H1 (cell line): Measurements from ENCODE around the gene TXNDC5. TPM values are rescaled to one million over a fixed set of nuclear protein-coding genes. Genes with fewer than 3 reads are reported as not detected.

Experiments used
- CTCF ChIA-PET: fragments of 300-600 bp; sonication (Branson Sonifier 250); formaldehyde crosslinking; loops from one replicate; lab custom pipeline; 2021; ENCODE audit not compliant: partially characterized antibody; lab: Charles Lee
- POLR2A ChIA-PET: fragments of 300-600 bp; sonication (Branson Sonifier 250); formaldehyde crosslinking; loops from one replicate; lab custom pipeline; 2021; ENCODE audit warnings: inconsistent platforms; ENCODE audit not compliant: partially characterized antibody; lab: Charles Lee
- DNase-seq, 2 experiments: peaks; one replicate each; pipeline versions ENCODE4 v3.0.0 to v3.0.0-alpha.2; 2010 to 2022; ENCODE audit warnings: low spot score in 2 of 2, low read depth in 1 of 2, mixed read lengths in 1 of 2
- FAIRE-seq: peaks from 2 replicates; lab custom pipeline; 2011; peaks lifted over from hg19 to GRCh38; lab: Jason Lieb, UNC
- H2AFZ ChIP-seq: 2 replicates; pipeline ENCODE4 v1.8.1; 2012; ENCODE audit warnings: low read length, inconsistent platforms
- H2AK5ac ChIP-seq: 2 replicates; pipeline ENCODE4 v1.6.1; 2013; ENCODE audit warnings: low read depth, low read length
- H2BK120ac ChIP-seq: replicated peaks from 2 replicates; pipeline ENCODE3; 2013; ENCODE audit warnings: low read depth, low read length, inconsistent platforms
- H2BK12ac ChIP-seq: 2 replicates; pipeline ENCODE4 v1.6.1; 2013; ENCODE audit warnings: low read depth, low read length
- H2BK15ac ChIP-seq: 2 replicates; pipeline ENCODE4 v1.6.1; 2013; ENCODE audit warnings: low read length
- H2BK20ac ChIP-seq: 2 replicates; pipeline ENCODE4 v1.6.1; 2013; ENCODE audit warnings: low read length
- H2BK5ac ChIP-seq: 2 replicates; pipeline ENCODE4 v1.6.1; 2013; ENCODE audit warnings: low read depth, low read length
- H3K14ac ChIP-seq: 2 replicates; pipeline ENCODE4 v1.6.1; 2013; ENCODE audit warnings: inconsistent platforms; ENCODE audit not compliant: insufficient read length
- H3K18ac ChIP-seq: 2 replicates; pipeline ENCODE4 v1.6.1; 2013; ENCODE audit warnings: low read length; ENCODE audit errors: extremely low read depth
- H3K23ac ChIP-seq: 2 replicates; pipeline ENCODE4 v1.6.1; 2013; ENCODE audit warnings: inconsistent platforms; ENCODE audit not compliant: insufficient read length
- H3K23me2 ChIP-seq: 2 replicates; pipeline ENCODE4 v1.6.1; 2013; ENCODE audit warnings: low read depth, low read length
- H3K27ac ChIP-seq: 2 replicates; pipeline ENCODE4 v1.6.1; 2011; ENCODE audit warnings: low read depth, low read length, inconsistent platforms
- H3K27me3 ChIP-seq, 4 experiments: replicated peaks in 1 of 4; 1 replicate in 1 of 4; 2 replicates in 3 of 4; pipeline versions ENCODE4 v1.6.1 to v1.8.1; 2011 to 2013; ENCODE audit warnings: low read length in 3 of 4, mild to moderate bottlenecking in 3 of 4, inconsistent platforms in 2 of 4, mixed read lengths in 2 of 4, moderate library complexity in 1 of 4; ENCODE audit not compliant: control insufficient read depth in 3 of 4, insufficient read depth in 3 of 4; ENCODE audit errors: extremely low read depth in 1 of 4
- H3K36me3 ChIP-seq, 4 experiments: 2 replicates each; pipeline versions ENCODE4 v1.6.1 to v1.8.1; 2011 to 2013; ENCODE audit warnings: mild to moderate bottlenecking in 4 of 4, low read length in 3 of 4, moderate library complexity in 2 of 4, control low read depth in 1 of 4, inconsistent platforms in 1 of 4; ENCODE audit not compliant: insufficient read depth in 4 of 4, control insufficient read depth in 2 of 4
- H3K4ac ChIP-seq: replicated peaks from 2 replicates; pipeline ENCODE3; 2013; ENCODE audit warnings: low read length, low read depth, mixed read lengths, inconsistent platforms; ENCODE audit not compliant: insufficient read length
- H3K4me1 ChIP-seq, 4 experiments: replicated peaks in 1 of 4; 1 replicate in 1 of 4; 2 replicates in 3 of 4; pipeline versions ENCODE4 v1.6.1 to v1.8.1; 2011 to 2013; ENCODE audit warnings: low read length in 3 of 4, inconsistent platforms in 2 of 4, mixed read lengths in 1 of 4; ENCODE audit not compliant: insufficient read depth in 4 of 4, control insufficient read depth in 3 of 4
- H3K4me2 ChIP-seq, 2 experiments: 2 replicates each; pipeline versions ENCODE4 v1.6.1 to v1.8.1; 2011 to 2013; ENCODE audit warnings: low read depth in 2 of 2, low read length in 2 of 2, control low read depth in 1 of 2, inconsistent platforms in 1 of 2, mild to moderate bottlenecking in 1 of 2; ENCODE audit not compliant: insufficient read depth in 1 of 2
- H3K4me3 ChIP-seq, 4 experiments: fragments of 200-600, 300-600 bp in 1 of 4; sonication (generic), shearing (Covaris generic), sonication (Bioruptor Twin) in 1 of 4; 2 replicates each; pipeline versions ENCODE4 v1.5.1 to v1.8.1; 2011 to 2016; ENCODE audit warnings: low read length in 4 of 4, low read depth in 3 of 4, control low read depth in 2 of 4, inconsistent platforms in 2 of 4, mild to moderate bottlenecking in 2 of 4, mixed read lengths in 1 of 4, moderate library complexity in 1 of 4; ENCODE audit not compliant: insufficient read depth in 2 of 4; ENCODE audit errors: extremely low read depth in 1 of 4
- H3K56ac ChIP-seq: replicated peaks from 2 replicates; pipeline ENCODE3; 2013; ENCODE audit warnings: low read depth, mild to moderate bottlenecking, mixed read lengths, low read length, inconsistent platforms; ENCODE audit not compliant: insufficient read length
- H3K79me1 ChIP-seq: 2 replicates; pipeline ENCODE4 v1.6.1; 2013; ENCODE audit warnings: low read depth, low read length, control low read depth
- H3K79me2 ChIP-seq, 2 experiments: 2 replicates each; pipeline versions ENCODE4 v1.6.1 to v1.8.1; 2012 to 2013; ENCODE audit warnings: low read length in 2 of 2, mild to moderate bottlenecking in 2 of 2, inconsistent platforms in 1 of 2; ENCODE audit not compliant: insufficient read depth in 2 of 2, control insufficient read depth in 1 of 2
- H3K9ac ChIP-seq, 4 experiments: replicated peaks in 1 of 4; 1 replicate in 1 of 4; 2 replicates in 3 of 4; pipeline versions ENCODE4 v1.6.1 to v1.8.1; 2011 to 2013; ENCODE audit warnings: low read depth in 3 of 4, low read length in 3 of 4, control low read depth in 2 of 4, mild to moderate bottlenecking in 2 of 4, moderate library complexity in 2 of 4, inconsistent platforms in 1 of 4; ENCODE audit errors: extremely low read depth in 1 of 4
- H3K9me3 ChIP-seq, 2 experiments: 2 replicates each; pipeline versions ENCODE4 v1.6.1 to v1.8.1; 2012 to 2013; ENCODE audit warnings: mild to moderate bottlenecking in 2 of 2, moderate library complexity in 2 of 2, control low read depth in 1 of 2, inconsistent platforms in 1 of 2, low read depth in 1 of 2, low read length in 1 of 2, mixed read lengths in 1 of 2; ENCODE audit not compliant: insufficient read depth in 2 of 2
- H4K20me1 ChIP-seq, 2 experiments: replicated peaks in 1 of 2; 2 replicates each; pipeline versions ENCODE3 to v1.8.1; 2011 to 2013; ENCODE audit warnings: inconsistent platforms in 2 of 2, low read length in 2 of 2, mild to moderate bottlenecking in 1 of 2; ENCODE audit not compliant: insufficient read depth in 2 of 2, control insufficient read depth in 1 of 2
- H4K5ac ChIP-seq: 2 replicates; pipeline ENCODE4 v1.6.1; 2013; ENCODE audit warnings: low read length, low read depth, mixed read lengths, inconsistent platforms; ENCODE audit not compliant: insufficient read length
- H4K8ac ChIP-seq: 2 replicates; pipeline ENCODE4 v1.8.0; 2013; ENCODE audit warnings: mild to moderate bottlenecking, moderate library complexity, low read length, inconsistent platforms; ENCODE audit not compliant: insufficient read depth; ENCODE audit errors: extremely low read depth
- H4K91ac ChIP-seq: replicated peaks from 2 replicates; pipeline ENCODE3; 2013; ENCODE audit warnings: low read length, mixed read lengths, inconsistent platforms; ENCODE audit not compliant: insufficient read length
- EGR1 ChIP-seq: IDR thresholded peaks from 2 replicates; pipeline ENCODE4 v1.6.1; 2011; ENCODE audit warnings: low read depth, low read length, borderline replicate concordance
- FOSL1 ChIP-seq: IDR thresholded peaks from 2 replicates; pipeline ENCODE4 v1.6.1; 2011; ENCODE audit warnings: mild to moderate bottlenecking, low read depth, low read length, moderate library complexity; ENCODE audit not compliant: insufficient read depth
- GTF2F1 ChIP-seq: IDR thresholded peaks from 2 replicates; pipeline ENCODE4 v1.6.1; 2012; ENCODE audit warnings: low read depth, low read length, improper control_type of control experiment, borderline replicate concordance
- MAFK ChIP-seq: IDR thresholded peaks from 2 replicates; pipeline ENCODE4 v1.6.1; 2012; ENCODE audit warnings: low read depth, mild to moderate bottlenecking, improper control_type of control experiment, low read length
- MAX ChIP-seq: IDR thresholded peaks from 2 replicates; pipeline ENCODE4 v1.6.1; 2012; ENCODE audit warnings: inconsistent platforms
- POLR2AphosphoS5 ChIP-seq: IDR thresholded peaks from 2 replicates; pipeline ENCODE4 v1.6.1; 2011; ENCODE audit warnings: low read depth, low read length
- SP1 ChIP-seq: IDR thresholded peaks from 2 replicates; pipeline ENCODE4 v1.6.1; 2011; ENCODE audit warnings: low read depth, low read length
- SP2 ChIP-seq: IDR thresholded peaks from 2 replicates; pipeline ENCODE4 v1.6.1; 2012; ENCODE audit warnings: mild to moderate bottlenecking, low read length, inconsistent platforms
- WGBS, 2 experiments: shearing (Covaris generic) in 1 of 2; methylation state at CpG; one replicate each; pipeline versions ENCODE4 v1.1.6 to v1.1.7; 2013 to 2015; ENCODE audit warnings: low lambda C conversion rate in 2 of 2, mixed read lengths in 2 of 2, inconsistent platforms in 1 of 2, low coverage in 1 of 2, missing lambda C conversion rate in 1 of 2; ENCODE audit not compliant: insufficient replicate concordance in 2 of 2, insufficient coverage in 1 of 2, insufficient read length in 1 of 2; ENCODE audit errors: extremely low coverage in 1 of 2, missing lambda C conversion rate in 1 of 2; 5-methylcytosine and 5-hydroxymethylcytosine counted together
- polyA plus RNA-seq, 7 experiments: library from polyadenylated mRNA; depleted of rRNA in 3 of 7; stranded (reverse) in 5 of 7; unstranded in 2 of 7; fragments of >200 nt in 5 of 7; fragments of 200-250 nt in 2 of 7; gene quantifications; 1 replicate in 5 of 7; 2 replicates in 1 of 7; 4 replicates in 1 of 7; pipeline versions ENCODE4 v1.2.1 to v1.2.3, GENCODE V29; 2011 to 2013; ENCODE audit warnings: missing spikeins in 2 of 7, mixed read lengths in 2 of 7
- total RNA-seq: library from RNA; stranded (reverse); fragmentation: NEBNext Ultra II Directional; extraction: Animal tissue kit (Norgen Biotek cat#: 25700); gene quantifications from 2 replicates; pipeline ENCODE4 v1.2.1, GENCODE V29; 2021

The TXNDC5 gene
- total and polyA plus RNA-seq, 2 of the 8 experiments (the other 6 are each of a cell fraction or from before 2014, with no cell fraction given) = 114 to 172 TPM

GRCh38 chr6:7939864-7940228 is 29.3 kb upstream of the TXNDC5 start:
- H3K4me3 ChIP-seq = no peak overlapping the region
- H3K79me2 ChIP-seq = no peaks in the 10 kb centered on the region
- no peaks in the 10 kb centered on the region for H3K27me3 ChIP-seq
- H3K27ac ChIP-seq = no peak overlapping the region
- H2BK15ac ChIP-seq = no peak overlapping the region
- no peak for TF ChIP-seq SP1
- TF ChIP-seq FOSL1 = no peak
- no peak for TF ChIP-seq SP2
- no peak for TF ChIP-seq MAX
- TF ChIP-seq POLR2AphosphoS5 = no peak
- TF ChIP-seq MAFK = no peak
- no peak for TF ChIP-seq EGR1
- no peak for TF ChIP-seq GTF2F1
- H2BK120ac ChIP-seq = no peak overlapping the region
- 90% methylated on average over 5 of the region's 5 CpGs; no CpG with 5 or more reads in 1 of the 2 experiments for WGBS, 2 experiments
- no peak overlapping the region for H2AK5ac ChIP-seq
- no peaks in the 10 kb centered on the region for H4K20me1 ChIP-seq
- no peak overlapping the region for H3K56ac ChIP-seq
- H3K14ac ChIP-seq = no peak overlapping the region
- no peak overlapping the region for H3K9ac ChIP-seq
- no peaks in the 10 kb centered on the region for H3K23me2 ChIP-seq
- no peak for FAIRE-seq
- no peaks in the 10 kb centered on the region for H3K36me3 ChIP-seq
- H2BK20ac ChIP-seq = no peak overlapping the region
- no peak overlapping the region for H2AFZ ChIP-seq
- H2BK12ac ChIP-seq = no peak overlapping the region
- no peaks in the 10 kb centered on the region for H3K9me3 ChIP-seq
- H3K18ac ChIP-seq = no peak overlapping the region
- H2BK5ac ChIP-seq = no peak overlapping the region
- no peak for DNase-seq
- no peak overlapping the region for H4K91ac ChIP-seq
- no peaks in the 10 kb centered on the region for H3K4me1 ChIP-seq
- H3K4me2 ChIP-seq = no peak overlapping the region
- H3K4ac ChIP-seq = no peak overlapping the region
- ChIA-PET CTCF (interaction anchor here (0.7 to 3.4 kb wide), 13 partner anchors 10 to 444 kb away, joined by 3 to 16 read pairs (median 3); no protein-coding TSS in a partner anchor), POLR2A (interaction anchor here (0.6 kb wide), 1 partner anchor 236 kb away, joined by 3 read pairs; no protein-coding TSS in a partner anchor)
- H4K8ac ChIP-seq = no peak overlapping the region
- no peaks in the 10 kb centered on the region for H3K79me1 ChIP-seq
- H4K5ac ChIP-seq = no peak overlapping the region
- H3K23ac ChIP-seq = no peak overlapping the region
